Glomerular visceral epithelial cell (primary cell): ENCODE data around the gene QRICH1.

ENCODE experiments used
- DNase-seq: peaks from one replicate; pipeline ENCODE4 v3.0.0-alpha.2; 2016; ENCODE audit errors: extremely low spot score

The QRICH1 gene

DNA sequence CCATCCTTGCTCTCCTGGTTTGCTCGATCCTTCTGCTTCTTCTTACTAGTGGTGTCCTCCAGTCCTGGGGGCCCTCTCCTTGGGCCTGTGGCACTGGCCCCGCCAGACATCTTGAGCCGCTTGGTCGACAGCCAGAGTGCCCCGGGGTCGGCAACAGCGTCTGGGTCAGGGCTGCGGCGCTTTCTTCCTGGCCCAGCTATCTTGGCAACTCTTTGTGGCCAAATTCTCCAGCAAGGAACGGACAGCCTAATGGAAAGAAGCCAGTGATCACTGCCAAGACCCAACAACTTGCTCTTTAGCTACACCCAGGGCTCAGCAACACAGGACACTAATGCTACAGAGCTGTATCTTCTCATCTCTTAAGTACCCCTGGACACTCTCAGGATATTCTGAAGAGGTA is 25.2 kb upstream of the QRICH1 start:
- no peak for DNase-seq

- no peak for DNase-seq
Observed at GRCh38 chr3:49112262-49112661, 18.4 kb upstream of the QRICH1 start.

- DNase-seq: no peak
Observed at GRCh38 chr3:49111347-49111746, 17.5 kb upstream of the QRICH1 start.

DNA sequence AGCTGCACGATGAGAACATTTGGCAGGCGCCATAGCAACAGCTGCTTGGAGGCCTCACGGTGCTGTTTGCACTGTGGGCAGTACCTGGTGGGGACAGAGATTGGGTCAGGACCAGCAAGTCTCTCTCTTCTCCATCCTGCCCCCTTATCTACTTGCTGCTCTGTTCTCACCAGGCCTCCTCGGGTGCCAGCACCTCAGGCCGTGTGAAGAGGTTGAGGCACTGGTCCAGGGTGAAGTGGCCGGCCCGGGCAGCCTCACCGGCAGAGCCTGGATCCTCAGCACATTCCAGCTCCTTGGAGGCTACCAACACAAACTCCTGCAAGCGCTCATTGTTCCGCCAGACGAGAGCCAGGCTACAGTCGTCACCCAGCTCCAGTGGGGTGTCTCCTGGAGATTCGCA is 16.9 kb upstream of the QRICH1 start:
- DNase-seq: no peak

DNA sequence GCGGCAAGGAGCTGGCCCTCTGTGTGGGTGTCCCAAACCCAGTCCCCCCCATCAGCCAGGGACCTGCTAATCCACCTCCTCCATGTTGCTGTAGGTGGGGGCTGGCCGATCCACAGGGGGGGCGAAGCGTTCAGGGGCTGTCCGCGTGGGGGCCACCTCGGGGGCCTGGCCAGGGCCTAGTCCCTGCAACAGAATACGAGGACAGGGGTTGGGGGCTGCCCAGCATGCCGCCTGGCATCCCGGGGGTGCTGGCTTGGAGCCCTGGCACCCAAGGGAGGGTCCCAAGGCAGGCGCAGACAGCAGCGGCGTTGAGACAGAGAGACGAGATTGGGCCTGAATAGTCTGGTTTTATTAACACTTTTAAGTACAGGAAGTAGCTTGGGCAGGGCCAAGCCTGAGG is 14.5 kb upstream of the QRICH1 start:
- DNase-seq: no peak

DNA sequence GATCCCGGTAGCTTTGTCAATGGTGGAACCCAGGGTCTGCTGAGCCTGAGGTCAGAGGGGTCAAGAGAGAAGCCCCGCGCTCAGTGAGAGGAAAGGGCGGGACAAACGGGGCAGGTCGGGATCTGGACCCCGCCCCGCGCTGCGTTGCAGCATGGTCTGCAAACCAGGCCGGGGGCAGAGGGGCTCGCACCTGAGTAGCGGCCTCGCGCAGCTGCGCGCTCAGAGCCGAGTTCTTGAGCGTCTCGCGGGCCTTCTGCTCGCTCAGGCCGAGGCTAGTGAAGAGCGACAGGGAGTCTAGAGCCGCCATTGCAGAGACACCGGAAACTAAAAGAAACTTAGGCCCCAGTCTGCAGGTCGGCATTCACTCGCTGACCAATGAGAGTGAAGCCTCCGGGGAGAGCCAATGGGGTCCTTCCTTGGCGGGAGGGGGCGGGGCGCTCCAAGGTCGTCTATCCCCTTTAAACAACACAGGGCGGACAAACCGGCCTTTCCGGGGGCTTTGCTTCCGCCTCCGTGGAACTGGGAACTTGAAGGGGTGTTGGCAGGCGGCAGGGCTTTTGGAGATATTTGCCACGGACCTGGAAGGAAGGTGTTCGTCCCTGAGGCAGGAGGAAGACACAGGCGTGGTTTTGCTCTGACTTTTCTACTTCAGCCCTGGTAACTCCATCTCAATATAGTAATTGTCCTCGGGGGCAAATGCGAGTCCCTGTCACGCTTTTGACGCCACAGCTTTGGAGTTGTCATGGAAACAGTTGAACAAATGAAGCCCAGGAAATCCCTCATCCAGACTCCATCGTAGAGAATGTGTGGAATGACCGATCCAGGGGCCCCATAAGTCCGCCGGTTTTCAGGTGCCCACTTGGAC is 10.8 kb upstream of the QRICH1 start, which contains the start of gene QARS1:
Gene QARS1, minus strand, starts transcription at position 331 of the 865 bp plus-strand sequence. Its CDS starts 24 bp downstream, at position 307.
- peak; percentile 92 for DNase-seq

DNA sequence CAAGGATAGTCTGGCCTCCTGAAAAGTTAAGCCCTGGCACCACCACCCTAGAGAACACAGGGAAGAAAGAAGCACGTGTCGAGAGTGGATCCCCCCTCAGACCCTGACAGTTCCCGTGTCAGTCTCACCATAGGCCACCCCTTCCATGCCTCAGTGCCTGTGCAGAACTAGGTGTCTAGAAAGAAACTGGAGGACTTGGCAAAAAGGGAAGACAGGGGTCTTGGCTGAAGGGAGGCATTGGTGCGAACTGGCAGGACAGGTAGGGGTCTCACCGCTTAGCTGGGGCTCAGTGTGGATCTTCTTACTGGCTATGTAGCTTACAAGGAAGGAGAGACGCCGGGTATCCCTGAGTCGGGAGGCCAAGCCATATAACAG is 10.2 kb upstream of the QRICH1 start:
- no peak for DNase-seq

DNA sequence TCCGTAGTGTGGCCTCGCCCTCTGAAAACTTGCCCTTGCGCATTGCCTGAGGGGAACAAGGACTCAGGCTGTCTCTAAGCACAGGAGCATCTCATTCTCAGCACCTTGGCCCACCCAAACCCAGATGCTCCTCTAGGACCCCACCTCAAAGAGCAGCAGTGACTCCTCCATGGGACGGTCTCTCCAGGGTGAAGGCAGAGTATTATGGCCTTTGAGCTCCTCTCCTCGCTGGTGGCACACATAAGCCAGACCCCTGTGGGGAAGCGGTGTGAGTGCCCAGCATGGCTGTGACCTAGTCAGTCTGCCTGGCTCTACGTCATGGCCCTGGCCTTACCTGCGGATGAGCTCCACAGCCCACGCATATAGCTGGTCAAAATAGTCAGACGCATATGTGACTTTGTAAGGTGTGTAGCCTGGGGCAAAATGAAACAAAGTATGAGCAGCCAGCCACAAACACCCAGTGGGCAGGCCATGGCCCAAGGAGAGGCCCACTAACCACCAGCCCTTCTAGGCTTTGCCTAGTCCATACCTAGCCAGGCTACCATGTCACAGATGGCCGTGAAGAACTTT is 6.3 kb upstream of the QRICH1 start:
- DNase-seq: no peak

- no peak for DNase-seq
Observed at GRCh38 chr3:49098910-49099630, 5.2 kb upstream of the QRICH1 start.

DNA sequence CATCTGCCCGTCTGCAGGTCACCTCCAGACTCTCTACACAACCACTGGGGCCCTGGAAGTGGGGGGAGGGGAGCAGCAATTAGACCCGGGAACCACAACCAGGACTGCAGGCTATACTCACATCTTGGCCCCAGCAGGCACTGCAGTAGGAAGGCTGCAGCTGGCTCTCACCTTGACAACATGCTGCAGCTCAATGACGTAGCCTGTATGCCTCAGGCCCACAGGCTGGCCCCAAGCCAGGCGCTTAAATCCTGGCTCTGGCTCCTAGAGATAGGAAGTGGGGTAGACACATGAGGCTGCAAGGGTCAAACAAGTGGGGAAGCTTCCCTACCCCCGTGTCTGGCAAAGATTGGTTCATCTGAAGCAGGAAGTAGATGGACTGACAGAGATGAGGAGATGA is 4.6 kb upstream of the QRICH1 start:
- peak; percentile 39 for DNase-seq

- peak; percentile 72 for DNase-seq
Observed at GRCh38 chr3:49092938-49093852, 676 bp downstream of the QRICH1 start.

GRCh38 chr3:49081429-49081828 is 12.4 kb downstream of the QRICH1 start:
- no peak for DNase-seq

DNA sequence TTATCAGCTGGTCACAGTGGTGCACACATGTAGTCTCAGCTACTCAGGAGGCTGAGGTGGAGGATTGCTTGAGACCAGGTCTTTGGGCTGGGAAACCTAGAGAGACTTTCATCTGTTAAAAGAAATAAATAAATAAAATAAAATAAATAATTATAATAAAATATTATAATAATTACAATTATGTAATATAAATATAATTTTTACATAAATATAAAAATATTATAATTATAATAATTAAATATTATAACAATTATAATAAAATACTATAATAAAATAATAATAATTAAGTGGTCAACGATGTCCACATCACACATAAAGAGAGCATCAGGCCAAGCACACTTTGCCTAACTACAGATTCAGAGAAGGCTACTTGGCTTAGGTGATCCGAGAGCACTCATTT is 14.6 kb downstream of the QRICH1 start:
- DNase-seq: no peak

- DNase-seq: no peak
Observed at GRCh38 chr3:49076646-49077045, 17.2 kb downstream of the QRICH1 start.

DNA sequence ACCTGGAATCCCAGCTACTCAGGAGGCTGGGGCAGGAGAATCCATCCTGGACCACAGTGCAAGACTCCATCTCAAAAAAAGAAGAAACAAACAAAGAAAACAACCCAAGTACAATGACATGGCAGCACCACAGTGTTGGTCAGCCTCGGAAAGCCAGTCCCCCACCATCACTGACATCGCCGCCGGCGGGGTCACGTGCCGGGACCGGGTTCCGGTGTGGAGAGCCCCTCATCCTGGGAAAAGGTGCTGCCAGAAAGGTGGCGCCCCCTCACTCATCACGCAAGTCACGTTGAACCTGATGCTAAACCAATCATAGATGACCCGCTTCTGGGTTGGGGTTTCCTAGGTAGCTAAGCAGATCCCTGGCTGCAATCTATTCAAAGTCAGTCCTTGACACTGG is 17.8 kb downstream of the QRICH1 start:
- no peak for DNase-seq

- peak; percentile 7 for DNase-seq
Observed at GRCh38 chr3:49058011-49058410, 35.9 kb downstream of the QRICH1 start.

DNA sequence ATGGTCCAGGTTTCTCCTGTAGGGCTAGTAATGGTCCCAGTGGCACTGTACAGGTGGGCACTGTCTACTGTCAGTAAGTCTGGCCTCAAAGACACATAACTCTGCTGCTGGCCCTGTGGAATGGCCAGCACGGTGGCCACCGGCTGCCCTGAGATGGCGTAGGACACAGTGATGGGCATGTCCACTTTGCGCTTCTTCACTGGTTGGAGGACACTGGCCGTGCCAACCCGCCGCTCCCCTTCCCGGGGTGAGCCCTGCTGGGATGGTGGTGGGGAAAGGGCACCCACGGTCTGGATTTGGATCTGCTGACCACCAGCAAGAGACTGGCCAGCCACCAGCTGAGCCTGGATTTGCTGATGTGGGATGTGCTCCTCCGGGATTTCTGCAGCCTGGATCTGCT is 36.6 kb downstream of the QRICH1 start:
- DNase-seq: no peak

DNA sequence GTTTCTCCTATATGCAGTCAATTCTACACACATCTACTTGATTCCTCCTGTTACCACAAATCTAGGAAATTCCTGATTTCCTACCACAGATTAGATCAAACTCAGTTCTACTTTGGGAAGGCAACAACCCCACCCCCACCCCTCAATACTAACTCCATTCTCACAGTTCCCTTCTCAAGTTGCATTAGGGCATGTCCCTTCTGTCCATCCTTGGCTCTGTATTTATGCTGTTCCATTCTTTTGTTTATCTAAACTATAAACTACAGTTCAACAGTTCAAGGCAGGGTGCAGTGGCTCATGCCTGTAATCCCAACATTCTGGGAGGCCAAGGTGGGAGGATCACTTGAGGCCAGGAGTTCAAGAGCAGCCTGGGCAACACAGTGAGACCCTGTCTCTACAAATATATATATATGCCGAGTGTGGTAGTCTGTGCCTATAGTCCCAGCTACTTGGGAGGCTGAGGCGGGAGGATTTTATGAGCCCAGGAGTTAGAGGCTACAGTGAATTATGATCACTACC is 39.5 kb downstream of the QRICH1 start:
- DNase-seq: no peak

- DNase-seq: no peak
Observed at GRCh38 chr3:49053543-49053942, 40.3 kb downstream of the QRICH1 start.

DNA sequence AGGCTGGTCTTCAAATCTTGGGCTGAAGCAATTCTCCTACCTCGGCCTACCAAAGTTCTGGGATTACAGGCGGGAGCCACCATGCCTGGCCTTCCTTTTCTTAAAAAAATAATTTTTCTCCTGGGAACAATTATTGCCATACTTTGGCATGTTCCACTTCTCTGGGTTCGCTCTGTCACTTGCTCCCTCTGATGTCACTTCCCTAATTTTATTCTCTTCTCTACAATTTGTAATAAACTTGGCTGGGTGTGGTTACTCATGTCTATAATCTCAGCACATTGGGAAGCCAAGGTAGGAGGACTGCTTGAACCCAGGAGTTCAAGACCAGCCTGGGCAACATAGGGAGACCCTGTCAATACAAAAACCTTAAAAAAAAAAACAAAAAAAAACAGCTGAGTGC is 58.6 kb downstream of the QRICH1 start:
- DNase-seq: no peak

DNA sequence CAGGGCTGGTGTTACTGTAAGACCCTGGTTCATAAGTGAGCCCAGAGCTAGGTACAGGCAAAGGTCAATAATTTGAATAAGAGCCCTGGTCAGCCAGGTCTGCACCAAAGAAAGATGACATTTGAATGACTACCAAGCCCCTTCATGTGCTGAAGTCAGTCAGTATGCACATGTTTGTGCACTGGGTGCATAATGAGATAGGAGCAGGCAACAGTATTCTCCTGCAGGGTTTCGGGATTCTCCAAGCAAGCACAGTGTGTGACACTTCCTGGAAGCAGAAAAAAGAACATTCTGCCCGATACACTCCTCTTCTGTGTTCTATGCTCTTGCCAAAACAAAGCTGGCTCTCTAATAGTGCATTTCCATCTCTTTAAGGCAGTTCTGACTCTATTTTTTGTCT is 59.2 kb downstream of the QRICH1 start:
- DNase-seq: no peak
